Smooth muscle cell (in vitro differentiated cells): ENCODE data around the gene MATCAP1. TPM values are rescaled to one million over a fixed set of nuclear protein-coding genes. Genes with fewer than 3 reads are reported as not detected.
A peak's percentile ranks its signal among the peaks of the same experiment; 100 is the strongest.

Experiments used
- DNase-seq: peaks from one replicate; lab custom pipeline; 2025; ENCODE audit not compliant: unreplicated experiment; lab: John Stamatoyannopoulos, UW
- H2AFZ ChIP-seq: fragments of 200-600 bp; sonication (generic); 2 replicates; pipeline ENCODE4 v1.6.0; 2016; ENCODE audit warnings: antibody characterized with exemption, low read depth, mild to moderate bottlenecking
- H3F3A ChIP-seq: fragments of 200-600 bp; sonication (generic); 2 replicates; pipeline ENCODE4 v1.6.0; 2017; ENCODE audit warnings: antibody characterized with exemption, low read depth
- H3K27ac ChIP-seq: fragments of 200-600 bp; sonication (generic); 2 replicates; pipeline ENCODE4 v1.5.1; 2016; ENCODE audit warnings: low read depth, mild to moderate bottlenecking
- H3K27me3 ChIP-seq: fragments of 200-600 bp; sonication (generic); 2 replicates; pipeline ENCODE4 v1.6.1; 2016; ENCODE audit warnings: low read depth, mild to moderate bottlenecking
- H3K36me3 ChIP-seq: fragments of 200-600 bp; sonication (generic); 2 replicates; pipeline ENCODE4 v1.5.1; 2016; ENCODE audit warnings: low read depth
- H3K4me1 ChIP-seq: fragments of 200-600 bp; sonication (generic); 2 replicates; pipeline ENCODE4 v1.5.1; 2016; ENCODE audit warnings: low read depth
- H3K4me2 ChIP-seq: fragments of 200-600 bp; sonication (generic); 2 replicates; pipeline ENCODE4 v1.6.0; 2016; ENCODE audit warnings: mild to moderate bottlenecking
- H3K4me3 ChIP-seq: fragments of 200-600 bp; sonication (generic); 2 replicates; pipeline ENCODE4 v1.5.1; 2016; ENCODE audit warnings: mild to moderate bottlenecking
- H3K79me2 ChIP-seq: fragments of 200-600 bp; sonication (generic); 2 replicates; pipeline ENCODE4 v1.6.0; 2016; ENCODE audit warnings: low read depth, mild to moderate bottlenecking
- H3K9ac ChIP-seq: fragments of 200-600 bp; sonication (generic); 2 replicates; pipeline ENCODE4 v1.6.0; 2016; ENCODE audit warnings: low read depth
- H3K9me3 ChIP-seq: fragments of 200-600 bp; sonication (generic); replicated peaks from 2 replicates; pipeline ENCODE4 v1.5.1; 2016; ENCODE audit warnings: low read depth
- H4K20me1 ChIP-seq: fragments of 200-600 bp; sonication (generic); 2 replicates; pipeline ENCODE4 v1.6.0; 2016; ENCODE audit warnings: low read depth
- CTCF ChIP-seq: fragments of 200-600 bp; sonication (generic); IDR thresholded peaks from 2 replicates; pipeline ENCODE4 v1.5.1; 2017; ENCODE audit warnings: borderline replicate concordance, mild to moderate bottlenecking, antibody characterized with exemption; ENCODE audit not compliant: insufficient read depth, poor library complexity, severe bottlenecking
- WGBS: methylation state at CpG from one replicate; pipeline ENCODE4 v1.1.7; 2016; ENCODE audit warnings: low lambda C conversion rate; 5-methylcytosine and 5-hydroxymethylcytosine counted together
- polyA plus RNA-seq: library from polyadenylated mRNA; unstranded; fragments of >200 nt; fragmentation: Nextera tagmentation; extraction: Ambion mirVana; gene quantifications from 2 replicates; pipeline ENCODE4 v1.2.1, GENCODE V29; 2016
- total RNA-seq: library from RNA; depleted of rRNA; stranded (reverse); fragments of >200 nt; gene quantifications from 2 replicates; pipeline ENCODE4 v1.2.3, GENCODE V29; 2014

The MATCAP1 gene
- total and polyA plus RNA-seq, 2 experiments from 2014 or later = 24.0 to 24.7 TPM

- Histone ChIP-seq H3F3A (no peaks in the 10 kb centered on the region), H3K9ac (no peak overlapping the region), H3K27me3 (peaks cover 7% of the 10 kb centered on the region), H3K4me1 (no peaks in the 10 kb centered on the region), H4K20me1 (peaks cover 20% of the 10 kb centered on the region), H3K4me3 (peak overlapping the region; percentile 72), H3K4me2 (peak overlapping the region; percentile 93), H3K27ac (no peak overlapping the region), H3K36me3 (no peaks in the 10 kb centered on the region), H2AFZ (no peak overlapping the region), H3K79me2 (no peaks in the 10 kb centered on the region), H3K9me3 (no peaks in the 10 kb centered on the region)
- WGBS = 73% methylated on average over 70 of the region's 77 CpGs
- no peak for TF ChIP-seq CTCF
- no peak for DNase-seq
Measured at GRCh38 chr16:67149276-67150046, 34.3 kb downstream of the MATCAP1 start.

DNA sequence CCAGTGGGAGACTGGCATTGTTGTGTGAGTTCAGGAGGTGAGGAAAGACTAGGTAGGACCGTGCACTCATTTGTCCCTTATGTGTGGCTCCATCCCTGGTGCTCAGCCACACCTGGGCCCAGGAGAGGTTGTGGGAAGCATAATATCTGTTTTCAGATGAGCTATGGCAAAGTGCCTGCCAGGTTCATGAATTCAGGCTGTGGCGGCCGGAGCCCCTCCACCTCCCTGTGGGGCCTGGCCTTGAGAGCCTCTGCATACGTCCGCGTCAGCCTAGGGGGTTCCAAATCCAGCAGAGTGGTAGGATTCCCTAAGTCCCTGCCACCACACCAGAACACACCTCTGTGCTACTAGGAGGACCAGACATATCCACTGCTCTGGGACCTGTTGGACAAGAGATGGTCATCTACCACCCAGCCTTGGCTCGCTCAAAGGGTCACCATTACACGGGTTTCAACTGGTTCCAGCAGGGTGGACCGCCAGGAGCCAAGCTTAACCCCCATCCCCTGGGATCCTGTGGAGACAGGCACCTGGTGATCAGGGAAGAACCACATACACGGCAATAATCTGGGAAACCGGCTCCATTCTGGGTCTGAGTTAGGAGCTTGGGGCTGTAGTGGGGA, 35.0 kb downstream of the MATCAP1 start:
- Histone ChIP-seq H3K9ac (no peak overlapping the region), H3K9me3 (no peaks in the 10 kb centered on the region), H3K27me3 (no peaks in the 10 kb centered on the region), H4K20me1 (peaks cover 15% of the 10 kb centered on the region), H3K4me2 (no peak overlapping the region), H3F3A (no peaks in the 10 kb centered on the region), H3K4me1 (no peaks in the 10 kb centered on the region), H2AFZ (no peak overlapping the region), H3K36me3 (no peaks in the 10 kb centered on the region), H3K4me3 (no peak overlapping the region), H3K79me2 (no peaks in the 10 kb centered on the region), H3K27ac (no peak overlapping the region)
- DNase-seq = no peak
- TF ChIP-seq CTCF = no peak
- 95% methylated on average over 11 of the region's 11 CpGs for WGBS

DNA sequence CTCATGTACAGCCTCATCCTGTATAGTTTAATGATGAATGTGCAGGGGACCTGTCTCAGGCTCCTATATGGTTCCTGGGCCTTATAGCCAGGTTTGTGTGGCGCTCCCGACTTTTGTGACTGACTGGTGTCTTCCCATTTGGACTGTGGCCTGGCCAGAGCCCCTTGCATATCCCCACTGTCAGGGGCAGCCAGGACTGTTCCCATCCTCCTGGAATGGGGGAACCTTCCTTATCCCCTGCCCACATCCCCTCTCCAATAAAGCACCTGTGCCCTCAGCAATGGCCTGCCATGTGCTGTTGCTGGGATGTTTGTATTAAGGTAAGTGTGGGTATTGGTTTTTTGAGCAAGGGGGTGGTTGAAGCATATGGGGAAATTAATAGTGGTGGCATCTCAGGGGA, 35.5 kb downstream of the MATCAP1 start:
- Histone ChIP-seq H2AFZ (no peak overlapping the region), H3K36me3 (peaks cover 4% of the 10 kb centered on the region), H3K4me3 (no peak overlapping the region), H3K9me3 (no peaks in the 10 kb centered on the region), H3F3A (no peaks in the 10 kb centered on the region), H3K79me2 (no peaks in the 10 kb centered on the region), H3K9ac (no peak overlapping the region), H3K4me2 (no peak overlapping the region), H3K4me1 (no peaks in the 10 kb centered on the region), H3K27me3 (no peaks in the 10 kb centered on the region), H4K20me1 (peaks cover 15% of the 10 kb centered on the region), H3K27ac (no peak overlapping the region)
- WGBS = 100% methylated on average over 2 of the region's 2 CpGs
- no peak for TF ChIP-seq CTCF
- no peak for DNase-seq
